GM12878 (cell line): ENCODE measurements around the gene SNRNP27. TPM values are rescaled to one million over a fixed set of nuclear protein-coding genes. Genes with fewer than 3 reads are reported as not detected.

ENCODE experiments used
- ATAC-seq: fragments of 200-7000 bp; cut with Tn5 transposase; 3 replicates; pipeline ENCODE4 v1.9.1; 2020; ENCODE audit warnings: mild to moderate bottlenecking, moderate library complexity
- BruUV-seq: library from RNA; stranded (reverse); fragments of 400-500 nt; replicated peaks from 2 replicates; lab custom pipeline; 2021; lab: Mats Ljungman, UMichigan
- CTCF ChIA-PET: fragments of 300-600 bp; sonication (Branson Sonifier 250); formaldehyde crosslinking; extraction: SDS; loops from one replicate; lab custom pipeline; 2021; ENCODE audit warnings: inconsistent platforms; lab: Yijun Ruan, JAX
- POLR2A ChIA-PET: fragments of 350-600 bp; formaldehyde crosslinking; extraction: SDS; loops from one replicate; lab custom pipeline; 2021; ENCODE audit warnings: inconsistent platforms; lab: Charles Lee
- RAD21 ChIA-PET: fragments of 300-600 bp; sonication (Branson Sonifier 250); formaldehyde crosslinking; loops from one replicate; lab custom pipeline; 2023; ENCODE audit warnings: antibody characterized with exemption; ENCODE audit not compliant: unreplicated experiment; lab: Charles Lee
- SMC1A ChIA-PET: fragments of 300-600 bp; sonication (Branson Sonifier 250); formaldehyde crosslinking; loops from one replicate; lab custom pipeline; 2023; ENCODE audit not compliant: unreplicated experiment, uncharacterized antibody; lab: Charles Lee
- DNase-seq: peaks from one replicate; pipeline ENCODE4 v3.0.0-alpha.2; 2011; ENCODE audit warnings: low read depth, low spot score
- FAIRE-seq: peaks from 3 replicates; lab custom pipeline; 2011; peaks lifted over from hg19 to GRCh38; lab: Jason Lieb, UNC
- H2AFZ ChIP-seq: 2 replicates; pipeline ENCODE4 v1.6.0; 2011; ENCODE audit warnings: low read depth, low read length, control low read depth; ENCODE audit not compliant: control insufficient read depth
- H3K27ac ChIP-seq: 2 replicates; pipeline ENCODE4 v1.5.1; 2011; ENCODE audit warnings: control low read depth; ENCODE audit not compliant: control insufficient read depth, insufficient read depth
- H3K27me3 ChIP-seq, 2 experiments: replicated peaks in 1 of 2; 2 replicates each; pipeline versions ENCODE4 v1.6.0 to v1.6.1; 2011; ENCODE audit warnings: low read length in 1 of 2; ENCODE audit not compliant: control insufficient read depth in 2 of 2, insufficient read depth in 2 of 2
- H3K36me3 ChIP-seq, 2 experiments: 2 replicates each; pipeline ENCODE4 v1.5.1; 2011; ENCODE audit warnings: low read length in 1 of 2; ENCODE audit not compliant: control insufficient read depth in 2 of 2, insufficient read depth in 2 of 2
- H3K4me1 ChIP-seq: 2 replicates; pipeline ENCODE4 v1.6.1; 2011; ENCODE audit warnings: mild to moderate bottlenecking, low read length, moderate library complexity, mixed read lengths; ENCODE audit not compliant: control insufficient read depth, insufficient read depth
- H3K4me2 ChIP-seq: 2 replicates; pipeline ENCODE4 v1.6.0; 2011; ENCODE audit warnings: control low read depth; ENCODE audit not compliant: control insufficient read depth, insufficient read depth
- H3K4me3 ChIP-seq: fragments of 200-600 bp; sonication (generic); 2 replicates; pipeline ENCODE4 v1.5.1; 2016
- H3K79me2 ChIP-seq: 2 replicates; pipeline ENCODE4 v1.6.0; 2011; ENCODE audit warnings: low read length; ENCODE audit not compliant: control insufficient read depth, insufficient read depth
- H3K9ac ChIP-seq: 2 replicates; pipeline ENCODE4 v1.8.0; 2011; ENCODE audit warnings: low read length, control low read depth, mixed read lengths; ENCODE audit not compliant: control insufficient read depth, insufficient read depth
- H3K9me3 ChIP-seq: replicated peaks from 3 replicates; pipeline ENCODE4 v1.5.1; 2011; ENCODE audit warnings: mild to moderate bottlenecking, low read length; ENCODE audit not compliant: control insufficient read depth, insufficient read depth
- H4K20me1 ChIP-seq: 2 replicates; pipeline ENCODE4 v1.6.0; 2011; ENCODE audit not compliant: control insufficient read depth, insufficient read depth
- BRCA1 ChIP-seq: IDR thresholded peaks from 2 replicates; pipeline ENCODE4 v1.6.1; 2011; ENCODE audit warnings: low read depth, low read length, improper control_type of control experiment
- DPF2 ChIP-seq: fragments of 450-650 bp; IDR thresholded peaks from 2 replicates; pipeline ENCODE4 v1.6.1; 2017; ENCODE audit warnings: mild to moderate bottlenecking
- FOS ChIP-seq: IDR thresholded peaks from 3 replicates; pipeline ENCODE4 v1.6.1; 2011; ENCODE audit warnings: borderline replicate concordance; ENCODE audit not compliant: insufficient read length; ENCODE audit errors: extremely low read depth
- MYB ChIP-seq: fragments of 150-350 bp; IDR thresholded peaks from 2 replicates; pipeline ENCODE4 v1.6.1; 2014; ENCODE audit warnings: mild to moderate bottlenecking, low read depth, low read length, borderline replicate concordance
- NBN ChIP-seq: fragments of 450-650 bp; IDR thresholded peaks from 2 replicates; pipeline ENCODE4 v1.6.1; 2016
- NR2C1 ChIP-seq: fragments of 450-650 bp; IDR thresholded peaks from 2 replicates; pipeline ENCODE4 v1.6.1; 2017; ENCODE audit warnings: antibody characterized with exemption, mild to moderate bottlenecking, moderate library complexity
- POU2F2 ChIP-seq: IDR thresholded peaks from 3 replicates; pipeline ENCODE4 v1.6.1; 2011; ENCODE audit warnings: low read depth, mild to moderate bottlenecking, low read length, borderline replicate concordance
- RBBP5 ChIP-seq: fragments of 200-600 bp; sonication (generic); conservative IDR thresholded peaks from 2 replicates; pipeline ENCODE4 v1.6.1; 2016
- RCOR1 ChIP-seq: conservative IDR thresholded peaks from 2 replicates; pipeline ENCODE4 v1.6.1; 2012; ENCODE audit warnings: low read depth, low read length, improper control_type of control experiment
- RFX5 ChIP-seq: IDR thresholded peaks from 2 replicates; pipeline ENCODE4 v1.6.1; 2011; ENCODE audit warnings: low read depth, low read length, improper control_type of control experiment
- SIX5 ChIP-seq: IDR thresholded peaks from 2 replicates; pipeline ENCODE4 v1.6.1; 2011; ENCODE audit warnings: mild to moderate bottlenecking, low read depth, low read length, moderate library complexity; ENCODE audit not compliant: severe bottlenecking
- SMAD5 ChIP-seq: IDR thresholded peaks from 2 replicates; pipeline ENCODE4 v1.6.1; 2016; ENCODE audit warnings: antibody characterized with exemption, low read depth
- STAT1 ChIP-seq: fragments of 450-650 bp; conservative IDR thresholded peaks from 2 replicates; pipeline ENCODE4 v1.6.1; 2014; ENCODE audit warnings: antibody characterized with exemption, mild to moderate bottlenecking
- TCF3 ChIP-seq: IDR thresholded peaks from 2 replicates; pipeline ENCODE4 v1.6.1; 2012; ENCODE audit warnings: low read depth, mild to moderate bottlenecking, low read length, borderline replicate concordance; ENCODE audit not compliant: insufficient read depth
- YBX1 ChIP-seq: fragments of 450-650 bp; IDR thresholded peaks from 2 replicates; pipeline ENCODE4 v1.6.1; 2016; ENCODE audit warnings: antibody characterized with exemption
- ZNF24 ChIP-seq: fragments of 450-650 bp; IDR thresholded peaks from 2 replicates; pipeline ENCODE4 v1.6.1; 2017; ENCODE audit warnings: antibody characterized with exemption, mild to moderate bottlenecking
- ZZZ3 ChIP-seq: IDR thresholded peaks from 2 replicates; pipeline ENCODE4 v1.6.1; 2011; ENCODE audit warnings: low read depth; ENCODE audit not compliant: control insufficient read depth, insufficient read length
- in situ Hi-C: fragments of 300-500 bp; cut with MboI; formaldehyde crosslinking; loops from 9 replicates; pipeline ENCODE4 v1.14.3; 2018; ENCODE audit warnings: mixed read lengths
- intact Hi-C: fragments of 100-400 bp; cut with micrococcal nuclease; formaldehyde crosslinking; loops from one replicate; pipeline ENCODE4 v1.14.2; 2022; ENCODE audit not compliant: unreplicated experiment
- polyA plus RNA-seq, 11 experiments: library from polyadenylated mRNA; depleted of rRNA in 4 of 11; unstranded in 6 of 11; stranded (reverse) in 5 of 11; fragments of >200 nt; fragmentation: Nextera tagmentation in 4 of 11; fragmentation: Illumina TruSeq in 1 of 11; extraction: Ambion mirVana in 4 of 11; extraction: Trizol in 1 of 11; gene quantifications; 1 replicate in 1 of 11; 2 replicates in 10 of 11; pipeline versions ENCODE4 v1.2.1 to v1.2.3, GENCODE V29; 2011 to 2016; ENCODE audit warnings: inconsistent platforms in 2 of 11, missing spikeins in 2 of 11, low read depth in 1 of 11
- total RNA-seq, 4 experiments: library from RNA; depleted of rRNA in 3 of 4; stranded (reverse); fragments of >200 nt in 3 of 4; fragmentation: Illumina TruSeq in 1 of 4; extraction: Trizol in 1 of 4; gene quantifications; 2 replicates each; pipeline versions ENCODE4 v1.2.1 to v1.2.3, GENCODE V29; 2013 to 2021
- TF ChIP-seq, protein P1 (sequence below): fragments of 450-650 bp; conservative IDR thresholded peaks from 2 replicates; pipeline ENCODE4 v1.6.1; 2017; ENCODE audit warnings: mild to moderate bottlenecking, moderate library complexity
- TF ChIP-seq, protein P2 (sequence below): fragments of 450-650 bp; IDR thresholded peaks from 2 replicates; pipeline ENCODE4 v1.6.1; 2017; ENCODE audit warnings: borderline replicate concordance
- TF ChIP-seq, protein P3 (sequence below): fragments of 450-650 bp; IDR thresholded peaks from 2 replicates; pipeline ENCODE4 v1.6.1; 2017; ENCODE audit warnings: mild to moderate bottlenecking, low read depth, inconsistent platforms; ENCODE audit not compliant: poor library complexity, severe bottlenecking

Gene SNRNP27
- total and polyA plus RNA-seq, 10 of the 15 experiments (the other 5 are each of a cell fraction or from before 2014, with no cell fraction given): 30.6 to 89.5 (median 49.2) TPM

DNA sequence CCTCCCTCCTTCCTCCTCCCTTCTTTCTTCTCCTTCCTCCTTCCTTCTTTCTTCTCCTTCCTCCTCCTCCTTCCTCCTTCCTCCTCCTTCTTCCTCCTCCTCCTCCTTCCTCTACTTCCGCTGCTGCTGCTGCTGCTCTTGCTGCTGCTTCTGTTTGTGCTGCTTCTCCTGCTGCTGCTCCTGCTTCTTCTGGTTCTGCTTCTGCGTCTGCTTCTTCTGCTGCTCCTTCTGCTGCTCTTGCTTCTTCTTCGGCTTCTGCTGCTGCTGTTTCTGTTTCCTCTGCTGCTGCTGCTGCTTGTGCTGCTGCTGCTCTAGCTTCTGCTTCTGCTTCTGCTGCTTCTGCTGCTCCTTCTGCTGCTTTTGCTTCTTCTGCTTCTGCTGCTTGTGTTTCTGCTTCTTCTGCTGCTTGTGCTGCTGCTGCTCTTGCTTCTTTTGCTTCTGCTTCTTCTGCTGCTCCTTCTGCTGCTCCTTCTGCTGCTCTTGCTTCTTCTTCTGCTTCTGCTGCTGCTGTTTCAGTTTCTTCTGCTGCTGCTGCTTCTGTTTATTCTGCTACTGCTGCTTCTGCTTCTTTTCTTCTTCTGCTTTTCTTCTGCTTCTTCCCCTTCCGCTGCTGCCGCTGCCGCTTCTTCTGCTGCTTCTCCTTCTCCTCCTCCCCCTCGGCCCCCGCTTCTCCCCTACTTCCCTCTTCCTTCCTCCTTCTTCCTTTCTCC lies 8.6 kb downstream of the SNRNP27 start (continued):
- TF ChIP-seq POU2F2 (no peak), SIX5 (no peak), NBN (peak; percentile 79; the same call in 1 of the 2 replicates), RFX5 (no peak), SMAD5 (no peak), BRCA1 (no peak), FOS (no peak)
- TF ChIP-seq, all 136 proteins: peak for 5

DNA sequence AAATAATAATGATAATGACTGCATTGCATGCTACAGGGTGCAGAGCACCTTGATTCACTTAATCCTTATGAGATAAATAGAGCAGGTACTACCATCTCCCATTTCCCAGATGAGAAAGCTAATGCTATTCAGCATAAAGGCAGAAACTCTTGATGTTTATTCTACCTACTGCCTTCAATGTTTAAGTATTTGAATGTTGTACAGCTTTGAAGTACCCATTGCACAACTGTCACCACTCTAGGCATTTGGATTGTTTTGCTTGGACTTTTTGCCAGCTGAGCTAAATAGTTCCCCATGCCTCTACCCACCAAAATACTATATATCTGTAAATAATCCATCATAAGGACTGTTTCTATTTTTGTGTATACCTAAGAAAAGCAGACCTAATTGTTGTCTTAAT lies 13.5 kb downstream of the SNRNP27 start:
- H3K27me3 ChIP-seq: no peaks in the 10 kb centered on the region
- RAD21 ChIA-PET: interaction anchor here (0.8 kb wide), 1 partner anchor 182 kb away, joined by 3 read pairs; no protein-coding TSS in a partner anchor
- no peak for ATAC-seq
- in situ Hi-C loops (loop anchor here (5.0 kb wide), 2 partner anchors 240 to 385 kb away; partner anchors contain the start of gene SNRPG), intact Hi-C loops (no loop called here)
- H3K9ac ChIP-seq: no peak overlapping the region
- CTCF ChIA-PET: interaction anchor here (0.6 to 2.8 kb wide), 2 partner anchors 19 to 182 kb away, joined by 3 to 11 read pairs; no protein-coding TSS in a partner anchor
- DNase-seq: no peak
- no peaks in the 10 kb centered on the region; the same call in 1 of the 2 replicates for H3K79me2 ChIP-seq
- no peaks in the 10 kb centered on the region for H4K20me1 ChIP-seq
- H3K4me1 ChIP-seq: peaks cover 1% of the 10 kb centered on the region; the same call in 1 of the 2 replicates
- H3K36me3 ChIP-seq: peaks cover 0 to 12% of the 10 kb centered on the region in 2 experiments; a peak in 2 of 4 replicates
- no peak overlapping the region for H3K4me2 ChIP-seq
- POLR2A ChIA-PET: interaction anchor here (0.5 to 0.7 kb wide), 2 partner anchors 217 to 570 kb away, joined by 5 to 6 read pairs; no protein-coding TSS in a partner anchor
- no peaks in the 10 kb centered on the region for H3K9me3 ChIP-seq
- no peak overlapping the region for H3K27ac ChIP-seq
- no peak overlapping the region for H3K4me3 ChIP-seq
- BruUV-seq: no TSS peak
- no peak for FAIRE-seq
- SMC1A ChIA-PET: no interaction called here
- TF ChIP-seq NR2C1 (no peak), STAT1 (no peak), ZNF24 (no peak), YBX1 (no peak), TCF3 (no peak), MYB (no peak), ZZZ3 (no peak), DPF2 (no peak), RBBP5 (no peak), RCOR1 (no peak)
- TF ChIP-seq, protein P1, sequence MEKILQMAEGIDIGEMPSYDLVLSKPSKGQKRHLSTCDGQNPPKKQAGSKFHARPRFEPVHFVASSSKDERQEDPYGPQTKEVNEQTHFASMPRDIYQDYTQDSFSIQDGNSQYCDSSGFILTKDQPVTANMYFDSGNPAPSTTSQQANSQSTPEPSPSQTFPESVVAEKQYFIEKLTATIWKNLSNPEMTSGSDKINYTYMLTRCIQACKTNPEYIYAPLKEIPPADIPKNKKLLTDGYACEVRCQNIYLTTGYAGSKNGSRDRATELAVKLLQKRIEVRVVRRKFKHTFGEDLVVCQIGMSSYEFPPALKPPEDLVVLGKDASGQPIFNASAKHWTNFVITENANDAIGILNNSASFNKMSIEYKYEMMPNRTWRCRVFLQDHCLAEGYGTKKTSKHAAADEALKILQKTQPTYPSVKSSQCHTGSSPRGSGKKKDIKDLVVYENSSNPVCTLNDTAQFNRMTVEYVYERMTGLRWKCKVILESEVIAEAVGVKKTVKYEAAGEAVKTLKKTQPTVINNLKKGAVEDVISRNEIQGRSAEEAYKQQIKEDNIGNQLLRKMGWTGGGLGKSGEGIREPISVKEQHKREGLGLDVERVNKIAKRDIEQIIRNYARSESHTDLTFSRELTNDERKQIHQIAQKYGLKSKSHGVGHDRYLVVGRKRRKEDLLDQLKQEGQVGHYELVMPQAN: no peak
- TF ChIP-seq, protein P2, sequence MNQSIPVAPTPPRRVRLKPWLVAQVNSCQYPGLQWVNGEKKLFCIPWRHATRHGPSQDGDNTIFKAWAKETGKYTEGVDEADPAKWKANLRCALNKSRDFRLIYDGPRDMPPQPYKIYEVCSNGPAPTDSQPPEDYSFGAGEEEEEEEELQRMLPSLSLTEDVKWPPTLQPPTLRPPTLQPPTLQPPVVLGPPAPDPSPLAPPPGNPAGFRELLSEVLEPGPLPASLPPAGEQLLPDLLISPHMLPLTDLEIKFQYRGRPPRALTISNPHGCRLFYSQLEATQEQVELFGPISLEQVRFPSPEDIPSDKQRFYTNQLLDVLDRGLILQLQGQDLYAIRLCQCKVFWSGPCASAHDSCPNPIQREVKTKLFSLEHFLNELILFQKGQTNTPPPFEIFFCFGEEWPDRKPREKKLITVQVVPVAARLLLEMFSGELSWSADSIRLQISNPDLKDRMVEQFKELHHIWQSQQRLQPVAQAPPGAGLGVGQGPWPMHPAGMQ: no peak
- TF ChIP-seq, protein P3, sequence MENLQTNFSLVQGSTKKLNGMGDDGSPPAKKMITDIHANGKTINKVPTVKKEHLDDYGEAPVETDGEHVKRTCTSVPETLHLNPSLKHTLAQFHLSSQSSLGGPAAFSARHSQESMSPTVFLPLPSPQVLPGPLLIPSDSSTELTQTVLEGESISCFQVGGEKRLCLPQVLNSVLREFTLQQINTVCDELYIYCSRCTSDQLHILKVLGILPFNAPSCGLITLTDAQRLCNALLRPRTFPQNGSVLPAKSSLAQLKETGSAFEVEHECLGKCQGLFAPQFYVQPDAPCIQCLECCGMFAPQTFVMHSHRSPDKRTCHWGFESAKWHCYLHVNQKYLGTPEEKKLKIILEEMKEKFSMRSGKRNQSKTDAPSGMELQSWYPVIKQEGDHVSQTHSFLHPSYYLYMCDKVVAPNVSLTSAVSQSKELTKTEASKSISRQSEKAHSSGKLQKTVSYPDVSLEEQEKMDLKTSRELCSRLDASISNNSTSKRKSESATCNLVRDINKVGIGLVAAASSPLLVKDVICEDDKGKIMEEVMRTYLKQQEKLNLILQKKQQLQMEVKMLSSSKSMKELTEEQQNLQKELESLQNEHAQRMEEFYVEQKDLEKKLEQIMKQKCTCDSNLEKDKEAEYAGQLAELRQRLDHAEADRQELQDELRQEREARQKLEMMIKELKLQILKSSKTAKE: no peak
- TF ChIP-seq, all 136 proteins: peak for 0
- no peak overlapping the region for H2AFZ ChIP-seq
